Coronary artery (tissue), 2 donors: ENCODE data around the gene SF3B5.
"Not testable (repeated sequence)": the region's sequence is repeated elsewhere in the genome, so short reads cannot be mapped to it uniquely, and the experiment has no call there.

ENCODE experiments used
- DNase-seq: peaks from one replicate; pipeline ENCODE4 v3.0.0-alpha.2; 2017; ENCODE audit warnings: low spot score
- H3K27ac ChIP-seq, 2 donors: fragments of 200-600 bp; sonication (generic); one replicate each; pipeline ENCODE4 v1.5.1; 2016 to 2019
- H3K4me3 ChIP-seq: fragments of 200-600 bp; sonication (generic); 2 replicates; pipeline ENCODE4 v1.5.1; 2016; ENCODE audit warnings: mild to moderate bottlenecking, moderate library complexity
- CTCF ChIP-seq: fragments of 200-600 bp; sonication (generic); IDR thresholded peaks from one replicate; pipeline ENCODE4 v1.5.1; 2019; ENCODE audit warnings: antibody characterized with exemption

SF3B5 gene

GRCh38 chr6:144138542-144138941, 43.2 kb upstream of the SF3B5 start:
- DNase-seq, result no peak
- no peak for TF ChIP-seq CTCF
- Histone ChIP-seq H3K4me3 (no peak overlapping the region), H3K27ac (no peak overlapping the region)

DNA sequence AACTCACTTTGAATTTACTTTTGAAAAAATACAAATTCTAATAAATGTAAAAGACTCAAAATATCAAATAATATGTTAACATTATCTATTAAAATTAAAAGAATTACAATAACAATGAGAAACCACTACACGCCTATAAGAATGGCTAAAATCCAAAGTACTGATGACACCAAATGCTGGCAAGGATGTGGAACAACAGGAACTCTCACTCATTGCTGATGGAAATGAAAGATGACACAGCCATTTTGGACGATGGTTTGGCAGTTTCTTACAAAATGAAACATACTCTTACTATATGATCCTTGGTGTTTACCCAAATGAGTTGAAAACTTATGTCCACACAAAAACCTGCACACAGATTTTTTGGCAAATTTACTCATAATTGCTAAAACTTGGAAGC, 39.4 kb upstream of the SF3B5 start:
- H3K4me3 ChIP-seq, result no peak overlapping the region
- no peak overlapping the region for H3K27ac ChIP-seq
- TF ChIP-seq CTCF, result no peak
- no peak for DNase-seq

DNA sequence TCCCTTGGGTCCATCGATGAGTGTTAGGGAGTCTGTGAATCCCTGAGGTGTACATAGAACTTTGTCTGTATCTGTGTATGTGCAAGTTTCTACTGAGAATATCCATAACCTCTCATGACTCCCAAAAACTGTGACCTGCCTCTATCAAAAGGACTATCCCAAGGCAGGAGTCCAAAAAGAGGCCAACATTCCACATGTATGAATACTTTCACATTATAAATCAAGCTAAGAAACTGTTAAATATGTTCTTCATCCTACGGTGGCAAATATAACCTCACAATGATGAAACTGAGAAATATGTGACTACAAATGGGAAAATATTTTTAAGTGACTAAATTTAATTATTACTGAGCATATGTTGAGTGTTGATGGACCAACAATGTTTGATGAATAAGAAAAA, 38.8 kb upstream of the SF3B5 start:
- no peak for TF ChIP-seq CTCF
- H3K4me3 ChIP-seq, result no peak overlapping the region

GRCh38 chr6:144133225-144133821, 38.0 kb upstream of the SF3B5 start:
- Histone ChIP-seq H3K27ac (no peak overlapping the region), H3K4me3 (no peak overlapping the region)
- no peak for TF ChIP-seq CTCF
- no peak for DNase-seq

More for the DNA sequence above, 38.8 kb upstream of the SF3B5 start:
- H3K27ac ChIP-seq, result no peak overlapping the region
- no peak for DNase-seq

DNA sequence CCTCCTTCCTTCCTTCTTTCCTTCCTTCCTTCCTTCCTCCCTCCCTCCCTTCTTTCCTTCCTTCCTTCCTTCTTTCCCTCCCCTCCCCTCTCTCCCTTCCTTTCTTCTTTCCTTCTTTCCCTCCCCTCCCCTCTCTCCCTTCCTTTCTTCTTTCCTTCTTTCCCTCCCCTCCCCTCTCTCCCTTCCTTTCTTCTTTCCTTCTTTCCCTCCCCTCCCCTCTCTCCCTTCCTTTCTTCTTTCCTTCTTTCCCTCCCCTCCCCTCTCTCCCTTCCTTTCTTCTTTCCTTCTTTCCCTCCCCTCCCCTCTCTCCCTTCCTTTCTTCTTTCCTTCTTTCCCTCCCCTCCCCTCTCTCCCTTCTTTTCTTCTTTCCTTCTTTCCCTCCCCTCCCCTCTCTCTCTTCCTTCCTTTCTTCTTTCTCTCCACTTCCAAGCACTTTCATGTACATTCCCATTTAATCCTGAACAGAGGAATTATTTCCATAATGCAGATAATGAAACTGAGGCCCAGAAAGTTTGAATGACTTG, 36.9 kb upstream of the SF3B5 start:
- H3K27ac ChIP-seq, H3K4me3 ChIP-seq, DNase-seq: not testable (repeated sequence)

DNA sequence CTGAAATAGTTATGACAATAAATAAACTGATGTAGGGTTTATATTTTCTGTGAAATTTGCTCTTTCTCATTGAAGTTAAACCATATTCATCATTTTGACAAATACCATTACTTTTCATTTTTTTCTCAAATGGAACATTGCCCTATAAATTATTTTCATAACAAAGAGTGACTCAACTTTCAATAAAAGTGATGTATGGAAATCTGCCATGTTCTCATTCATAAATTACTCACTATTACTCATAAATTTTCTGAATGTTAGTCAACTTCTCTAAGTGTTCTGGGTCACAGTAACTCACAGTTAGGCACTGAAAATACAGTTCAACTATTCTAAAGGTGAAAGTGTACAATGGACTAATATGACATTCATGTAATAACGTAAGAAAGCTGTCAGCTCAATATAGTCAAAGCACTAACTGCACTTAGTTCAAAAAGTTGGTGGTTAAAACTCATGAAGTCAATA, 35.9 kb upstream of the SF3B5 start:
- no peak for DNase-seq
- Histone ChIP-seq H3K4me3 (no peak overlapping the region), H3K27ac (no peak overlapping the region)
- no peak for TF ChIP-seq CTCF

DNA sequence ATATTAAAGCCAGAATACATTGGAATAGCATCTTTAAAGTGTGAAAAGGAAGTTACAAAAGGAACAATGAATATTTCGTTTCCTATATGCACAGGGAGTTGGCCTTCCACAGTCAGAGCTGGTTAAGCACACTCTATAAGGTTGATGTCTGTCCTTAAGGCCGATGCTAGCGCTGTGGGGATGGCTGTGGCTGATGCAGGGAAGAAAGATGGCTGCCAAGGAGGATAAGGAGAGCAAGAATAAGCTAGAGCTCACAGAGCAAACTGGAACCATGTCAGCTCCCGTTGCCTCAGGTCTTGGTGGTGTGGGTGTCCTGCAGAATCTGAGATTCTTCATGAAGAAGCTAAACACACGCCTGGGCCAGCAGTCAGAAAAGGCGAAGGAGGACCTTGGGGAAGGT, 34.1 kb upstream of the SF3B5 start:
- Histone ChIP-seq H3K4me3 (no peak overlapping the region), H3K27ac (no peak overlapping the region)
- no peak for TF ChIP-seq CTCF
- no peak for DNase-seq
